Liver (tissue), 9 donors: Measurements from ENCODE around the gene CASTOR2. TPM values are rescaled to one million over a fixed set of nuclear protein-coding genes. Genes with fewer than 3 reads are reported as not detected.
"Not testable (repeated sequence)": the region's sequence is repeated elsewhere in the genome, so short reads cannot be mapped to it uniquely, and the experiment has no call there.

ENCODE experiments used
- DNase-seq: peaks from one replicate; pipeline ENCODE4 v3.0.0-alpha.2; 2017; ENCODE audit warnings: low spot score
- H3K27ac ChIP-seq, 2 donors: one replicate each; pipeline ENCODE4 v1.7.0; 2013; ENCODE audit warnings: inconsistent platforms in 2 of 2, low read length in 2 of 2, control low read depth in 1 of 2, low read depth in 1 of 2, mild to moderate bottlenecking in 1 of 2
- H3K27me3 ChIP-seq, 4 donors: one replicate each; pipeline versions ENCODE4 v1.6.1 to v1.7.0; 2013; ENCODE audit warnings: low read length in 3 of 4, inconsistent platforms in 1 of 4, mild to moderate bottlenecking in 1 of 4, moderate library complexity in 1 of 4; ENCODE audit not compliant: control insufficient read depth in 4 of 4, insufficient read depth in 4 of 4
- H3K36me3 ChIP-seq, 4 donors: one replicate each; pipeline versions ENCODE4 v1.6.1 to v1.7.0; 2013; ENCODE audit warnings: low read length in 3 of 4, mild to moderate bottlenecking in 3 of 4, low read depth in 1 of 4, moderate library complexity in 1 of 4; ENCODE audit not compliant: control insufficient read depth in 4 of 4, insufficient read depth in 3 of 4
- H3K4me1 ChIP-seq, 4 donors: one replicate each; pipeline versions ENCODE4 v1.6.1 to v1.7.0; 2013; ENCODE audit warnings: low read length in 3 of 4, mild to moderate bottlenecking in 3 of 4, moderate library complexity in 1 of 4; ENCODE audit not compliant: control insufficient read depth in 4 of 4, insufficient read depth in 4 of 4
- H3K4me3 ChIP-seq, 3 donors: one replicate each; pipeline versions ENCODE4 v1.6.1 to v1.7.0; 2013; ENCODE audit warnings: low read length in 3 of 3, control low read depth in 1 of 3, low read depth in 1 of 3, mild to moderate bottlenecking in 1 of 3
- H3K9ac ChIP-seq, 2 donors: one replicate each; pipeline ENCODE4 v1.7.0; 2013; ENCODE audit warnings: low read length in 2 of 2, mild to moderate bottlenecking in 2 of 2, moderate library complexity in 2 of 2, control low read depth in 1 of 2, low read depth in 1 of 2
- H3K9me3 ChIP-seq, 4 donors: one replicate each; pipeline versions ENCODE4 v1.6.1 to v1.7.0; 2013; ENCODE audit warnings: low read length in 3 of 4; ENCODE audit not compliant: control insufficient read depth in 4 of 4
- WGBS: extraction: QIAGEN DNeasy Blood & Tissue Kit; methylation state at CpG from one replicate; pipeline ENCODE4 v1.1.7; 2013; 5-methylcytosine and 5-hydroxymethylcytosine counted together
- polyA plus RNA-seq, 2 donors: library from polyadenylated mRNA; stranded (reverse) in 1 of 2; unstranded in 1 of 2; fragments of 200-250 nt in 1 of 2; fragments of >200 nt in 1 of 2; fragmentation: Nextera tagmentation in 1 of 2; extraction: Ambion mirVana in 1 of 2; gene quantifications; one replicate each; pipeline versions ENCODE4 v1.2.1 to v1.2.3, GENCODE V29; 2013 to 2015
- total RNA-seq, 2 donors: library from RNA; depleted of rRNA; stranded (reverse); fragments of >200 nt; gene quantifications; one replicate each; pipeline ENCODE4 v1.2.3, GENCODE V29; 2014
- donor health status: healthy.
- donor health status: healthy.
- donor health status: healthy.
- donor health status: healthy.
- donor health status: healthy.

Gene CASTOR2
- 1 to 10 TPM; 2.1 to 5.0 TPM for total RNA-seq
- under 1 TPM; 0.17 to 0.80 TPM for polyA plus RNA-seq

GRCh38 chr7:74964511-74965119 is at the start of gene CASTOR2:
Gene CASTOR2 (plus strand): TSS chr7:74964705. CDS start chr7:74964986, 281 bp downstream.
- under 1% methylated on average over 18 of the region's 84 CpGs for WGBS
- not testable (repeated sequence) for H3K27me3 ChIP-seq, H3K9me3 ChIP-seq, H3K36me3 ChIP-seq, H3K9ac ChIP-seq, H3K4me3 ChIP-seq, DNase-seq, H3K4me1 ChIP-seq, H3K27ac ChIP-seq

GRCh38 chr7:74922321-74922890 is 42.1 kb upstream of the CASTOR2 start:
- not testable (repeated sequence) for H3K9me3 ChIP-seq, H3K4me3 ChIP-seq, DNase-seq, H3K9ac ChIP-seq, H3K27ac ChIP-seq, H3K4me1 ChIP-seq, H3K27me3 ChIP-seq, H3K36me3 ChIP-seq
- WGBS: 81% methylated on average over 8 of the region's 10 CpGs

GRCh38 chr7:74923644-74924043 is 40.9 kb upstream of the CASTOR2 start:
- H3K4me1 ChIP-seq, H3K27ac ChIP-seq, H3K27me3 ChIP-seq, H3K36me3 ChIP-seq, DNase-seq, H3K9ac ChIP-seq, H3K4me3 ChIP-seq, H3K9me3 ChIP-seq: not testable (repeated sequence)
- WGBS: 100% methylated on average over 1 of the region's 1 CpG

- not testable (repeated sequence) for H3K27ac ChIP-seq, H3K9ac ChIP-seq, H3K27me3 ChIP-seq, H3K4me3 ChIP-seq, H3K36me3 ChIP-seq, DNase-seq, H3K9me3 ChIP-seq, H3K4me1 ChIP-seq
- no CpG with 5 or more reads among the region's 1 CpG for WGBS
These were observed 37.5 kb upstream of the CASTOR2 start for GRCh38 chr7:74926968-74927367.

GRCh38 chr7:74931563-74932328 is 32.8 kb upstream of the CASTOR2 start:
- 88% methylated on average over 1 of the region's 6 CpGs for WGBS
- H3K27me3 ChIP-seq, H3K4me1 ChIP-seq, DNase-seq, H3K27ac ChIP-seq, H3K36me3 ChIP-seq, H3K4me3 ChIP-seq, H3K9me3 ChIP-seq, H3K9ac ChIP-seq: not testable (repeated sequence)

- H3K9me3 ChIP-seq, H3K4me3 ChIP-seq, H3K36me3 ChIP-seq, DNase-seq, H3K27me3 ChIP-seq, H3K27ac ChIP-seq, H3K4me1 ChIP-seq, H3K9ac ChIP-seq: not testable (repeated sequence)
- no CpG with 5 or more reads among the region's 2 CpGs for WGBS
These were observed 25.1 kb upstream of the CASTOR2 start for GRCh38 chr7:74939429-74939828.

GRCh38 chr7:74941302-74942069 is 23.0 kb upstream of the CASTOR2 start:
- H3K4me1 ChIP-seq, H3K9me3 ChIP-seq, H3K27me3 ChIP-seq, H3K4me3 ChIP-seq, H3K27ac ChIP-seq, H3K36me3 ChIP-seq, H3K9ac ChIP-seq, DNase-seq: not testable (repeated sequence)
- 93% methylated on average over 6 of the region's 9 CpGs for WGBS

GRCh38 chr7:74943923-74944322 is 20.6 kb upstream of the CASTOR2 start:
- H3K27me3 ChIP-seq, H3K4me3 ChIP-seq, H3K36me3 ChIP-seq, H3K4me1 ChIP-seq, H3K27ac ChIP-seq, H3K9me3 ChIP-seq, H3K9ac ChIP-seq, DNase-seq: not testable (repeated sequence)
- 93% methylated on average over 3 of the region's 4 CpGs for WGBS
